GM12878 (cell line): ENCODE results near the gene TFDP1.

Source experiments
- CREB1 ChIP-seq: IDR thresholded peaks from 2 replicates; pipeline ENCODE4 v1.6.1; 2012; ENCODE audit warnings: low read depth, mild to moderate bottlenecking, inconsistent platforms
- CTCF ChIP-seq, 3 experiments: IDR thresholded peaks in 2 of 3; conservative IDR thresholded peaks in 1 of 3; 2 replicates each; pipeline ENCODE4 v1.5.1; 2011; ENCODE audit warnings: low read depth in 3 of 3, low read length in 3 of 3, mild to moderate bottlenecking in 3 of 3, control low read depth in 2 of 3, moderate library complexity in 2 of 3, inconsistent platforms in 1 of 3, mixed read lengths in 1 of 3; ENCODE audit not compliant: control insufficient read depth in 2 of 3, insufficient read depth in 1 of 3; ENCODE audit errors: extremely low read depth in 1 of 3
- EP300 ChIP-seq, 2 experiments: fragments of 150-350 bp in 1 of 2; IDR thresholded peaks; 2 replicates each; pipeline ENCODE4 v1.6.1; 2011 to 2012; ENCODE audit warnings: low read depth in 2 of 2, low read length in 2 of 2, borderline replicate concordance in 1 of 2, improper control_type of control experiment in 1 of 2, inconsistent platforms in 1 of 2; ENCODE audit not compliant: control insufficient read depth in 1 of 2
- EZH2 ChIP-seq: IDR thresholded peaks from 2 replicates; pipeline ENCODE4 v1.6.1; 2012; ENCODE audit warnings: low read depth, mild to moderate bottlenecking, control low read depth, inconsistent platforms, low read length, borderline replicate concordance; ENCODE audit not compliant: control insufficient read depth
- IRF5 ChIP-seq: fragments of 450-650 bp; IDR thresholded peaks from 2 replicates; pipeline ENCODE4 v1.6.1; 2017; ENCODE audit warnings: borderline replicate concordance
- KDM1A ChIP-seq: fragments of 200-600 bp; sonication (generic); IDR thresholded peaks from 2 replicates; pipeline ENCODE4 v1.6.1; 2016; ENCODE audit warnings: borderline replicate concordance
- NFYB ChIP-seq: IDR thresholded peaks from 2 replicates; pipeline ENCODE4 v1.6.1; 2011; ENCODE audit warnings: low read depth, mild to moderate bottlenecking, low read length, improper control_type of control experiment, moderate library complexity; ENCODE audit not compliant: insufficient read depth
- RFX5 ChIP-seq: IDR thresholded peaks from 2 replicates; pipeline ENCODE4 v1.6.1; 2011; ENCODE audit warnings: low read depth, low read length, improper control_type of control experiment
- SIN3A ChIP-seq: IDR thresholded peaks from 2 replicates; pipeline ENCODE4 v1.6.1; 2012; ENCODE audit warnings: low read depth, low read length, improper control_type of control experiment
- SMC3 ChIP-seq: IDR thresholded peaks from 2 replicates; pipeline ENCODE4 v1.6.1; 2011; ENCODE audit warnings: low read length, improper control_type of control experiment, borderline replicate concordance
- SREBF2 ChIP-seq: IDR thresholded peaks from 2 replicates; pipeline ENCODE4 v1.6.1; 2012; ENCODE audit warnings: mild to moderate bottlenecking, low read length
- USF2 ChIP-seq: IDR thresholded peaks from 2 replicates; pipeline ENCODE4 v1.6.1; 2011; ENCODE audit warnings: low read depth, low read length, improper control_type of control experiment, borderline replicate concordance
- ZBTB33 ChIP-seq: fragments of 450-650 bp; IDR thresholded peaks from 2 replicates; pipeline ENCODE4 v1.6.1; 2017; ENCODE audit warnings: mild to moderate bottlenecking
- TF ChIP-seq, protein P1 (sequence below): fragments of 450-650 bp; IDR thresholded peaks from 2 replicates; pipeline ENCODE4 v1.6.1; 2016; ENCODE audit warnings: mild to moderate bottlenecking

DNA sequence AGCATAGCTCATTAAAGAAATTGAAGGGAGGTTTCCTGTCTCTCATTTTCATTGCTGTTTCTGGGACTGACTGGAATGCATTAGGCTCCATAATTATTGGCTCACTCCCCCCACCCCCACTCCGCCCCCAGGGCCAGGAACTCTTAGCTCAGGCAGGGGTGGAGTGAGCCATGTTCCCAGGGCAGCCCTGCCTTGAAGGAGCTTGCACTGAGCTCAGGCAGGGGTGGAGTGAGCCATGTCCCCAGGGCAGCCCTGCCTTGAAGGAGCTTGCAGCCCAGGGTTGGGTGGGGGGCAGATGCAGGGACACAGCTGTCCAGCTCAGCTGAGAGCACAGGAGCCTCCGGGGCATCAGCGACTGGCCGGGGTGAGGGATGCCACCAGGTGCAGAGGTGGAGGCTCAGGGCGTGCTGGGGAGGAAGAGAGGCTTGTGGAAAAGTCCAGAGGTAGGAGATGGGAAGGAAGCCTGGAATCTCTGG lies 39.1 kb upstream of the TFDP1 start:
- TF ChIP-seq, protein P1, sequence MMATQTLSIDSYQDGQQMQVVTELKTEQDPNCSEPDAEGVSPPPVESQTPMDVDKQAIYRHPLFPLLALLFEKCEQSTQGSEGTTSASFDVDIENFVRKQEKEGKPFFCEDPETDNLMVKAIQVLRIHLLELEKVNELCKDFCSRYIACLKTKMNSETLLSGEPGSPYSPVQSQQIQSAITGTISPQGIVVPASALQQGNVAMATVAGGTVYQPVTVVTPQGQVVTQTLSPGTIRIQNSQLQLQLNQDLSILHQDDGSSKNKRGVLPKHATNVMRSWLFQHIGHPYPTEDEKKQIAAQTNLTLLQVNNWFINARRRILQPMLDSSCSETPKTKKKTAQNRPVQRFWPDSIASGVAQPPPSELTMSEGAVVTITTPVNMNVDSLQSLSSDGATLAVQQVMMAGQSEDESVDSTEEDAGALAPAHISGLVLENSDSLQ, result no peak
- TF ChIP-seq USF2 (no peak), SREBF2 (no peak), EP300 (IDR thresholded peaks at IDR 0.05; ENCODE audit: borderline replicate concordance in 1 of 2, control insufficient read depth in 1 of 2, low read depth in 2 of 2, low read length in 2 of 2) (no peak), CTCF (IDR thresholded peaks at IDR 0.05 in 2 of 3, conservative IDR thresholded peaks at IDR 0.05 in 1 of 3; ENCODE audit: control insufficient read depth in 2 of 3, extremely low read depth in 1 of 3, insufficient read depth in 1 of 3, low read depth in 3 of 3, low read length in 3 of 3) (no peak), SMC3 (no peak), EZH2 (no peak), KDM1A (no peak), RFX5 (no peak), NFYB (no peak), ZBTB33 (no peak), CREB1 (no peak), IRF5 (no peak), SIN3A (no peak)
